Smooth muscle cell (in vitro differentiated cells): ENCODE results near the gene TSPEAR. TPM values are rescaled to one million over a fixed set of nuclear protein-coding genes. Genes with fewer than 3 reads are reported as not detected.
A peak's percentile ranks its signal among the peaks of the same experiment; 100 is the strongest.

ENCODE experiments used
- DNase-seq: peaks from one replicate; lab custom pipeline; 2025; ENCODE audit not compliant: unreplicated experiment; lab: John Stamatoyannopoulos, UW
- H2AFZ ChIP-seq: fragments of 200-600 bp; sonication (generic); 2 replicates; pipeline ENCODE4 v1.6.0; 2016; ENCODE audit warnings: antibody characterized with exemption, low read depth, mild to moderate bottlenecking
- H3F3A ChIP-seq: fragments of 200-600 bp; sonication (generic); 2 replicates; pipeline ENCODE4 v1.6.0; 2017; ENCODE audit warnings: antibody characterized with exemption, low read depth
- H3K27ac ChIP-seq: fragments of 200-600 bp; sonication (generic); 2 replicates; pipeline ENCODE4 v1.5.1; 2016; ENCODE audit warnings: low read depth, mild to moderate bottlenecking
- H3K27me3 ChIP-seq: fragments of 200-600 bp; sonication (generic); 2 replicates; pipeline ENCODE4 v1.6.1; 2016; ENCODE audit warnings: low read depth, mild to moderate bottlenecking
- H3K36me3 ChIP-seq: fragments of 200-600 bp; sonication (generic); 2 replicates; pipeline ENCODE4 v1.5.1; 2016; ENCODE audit warnings: low read depth
- H3K4me1 ChIP-seq: fragments of 200-600 bp; sonication (generic); 2 replicates; pipeline ENCODE4 v1.5.1; 2016; ENCODE audit warnings: low read depth
- H3K4me2 ChIP-seq: fragments of 200-600 bp; sonication (generic); 2 replicates; pipeline ENCODE4 v1.6.0; 2016; ENCODE audit warnings: mild to moderate bottlenecking
- H3K4me3 ChIP-seq: fragments of 200-600 bp; sonication (generic); 2 replicates; pipeline ENCODE4 v1.5.1; 2016; ENCODE audit warnings: mild to moderate bottlenecking
- H3K79me2 ChIP-seq: fragments of 200-600 bp; sonication (generic); 2 replicates; pipeline ENCODE4 v1.6.0; 2016; ENCODE audit warnings: low read depth, mild to moderate bottlenecking
- H3K9ac ChIP-seq: fragments of 200-600 bp; sonication (generic); 2 replicates; pipeline ENCODE4 v1.6.0; 2016; ENCODE audit warnings: low read depth
- H3K9me3 ChIP-seq: fragments of 200-600 bp; sonication (generic); replicated peaks from 2 replicates; pipeline ENCODE4 v1.5.1; 2016; ENCODE audit warnings: low read depth
- H4K20me1 ChIP-seq: fragments of 200-600 bp; sonication (generic); 2 replicates; pipeline ENCODE4 v1.6.0; 2016; ENCODE audit warnings: low read depth
- WGBS: methylation state at CpG from one replicate; pipeline ENCODE4 v1.1.7; 2016; ENCODE audit warnings: low lambda C conversion rate; 5-methylcytosine and 5-hydroxymethylcytosine counted together
- polyA plus RNA-seq: library from polyadenylated mRNA; unstranded; fragments of >200 nt; fragmentation: Nextera tagmentation; extraction: Ambion mirVana; gene quantifications from 2 replicates; pipeline ENCODE4 v1.2.1, GENCODE V29; 2016
- total RNA-seq: library from RNA; depleted of rRNA; stranded (reverse); fragments of >200 nt; gene quantifications from 2 replicates; pipeline ENCODE4 v1.2.3, GENCODE V29; 2014
- TF ChIP-seq, protein P1 (sequence below): fragments of 200-600 bp; sonication (generic); IDR thresholded peaks from 2 replicates; pipeline ENCODE4 v1.5.1; 2017; ENCODE audit warnings: borderline replicate concordance, mild to moderate bottlenecking, antibody characterized with exemption; ENCODE audit not compliant: insufficient read depth, poor library complexity, severe bottlenecking

Gene TSPEAR
- total and polyA plus RNA-seq, 2 experiments from 2014 or later, result 0.71 TPM; not detected in 1

DNA sequence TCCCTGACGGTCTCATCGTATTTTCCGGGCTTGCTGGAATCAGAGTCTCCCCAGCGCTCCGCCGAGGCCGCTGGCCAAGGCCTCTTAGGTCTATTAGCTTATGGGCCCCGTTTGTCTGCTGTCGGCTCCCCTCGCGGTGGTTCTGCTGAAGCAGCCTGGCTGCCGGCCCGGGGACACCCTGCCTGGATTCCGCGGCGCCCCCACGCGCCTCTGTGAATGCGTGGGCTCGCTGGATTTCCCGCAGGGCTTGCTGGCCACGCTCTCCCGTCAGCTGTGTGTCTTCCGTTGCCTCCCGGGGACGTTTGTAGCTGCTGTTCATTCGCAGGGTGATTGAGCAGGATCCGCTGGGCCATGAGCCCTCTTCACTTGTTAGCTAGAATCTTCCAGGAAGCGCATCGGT, 247.6 kb downstream of the TSPEAR start:
- H3K9me3 ChIP-seq, result no peaks in the 10 kb centered on the region
- no peak for DNase-seq
- TF ChIP-seq, protein P1, sequence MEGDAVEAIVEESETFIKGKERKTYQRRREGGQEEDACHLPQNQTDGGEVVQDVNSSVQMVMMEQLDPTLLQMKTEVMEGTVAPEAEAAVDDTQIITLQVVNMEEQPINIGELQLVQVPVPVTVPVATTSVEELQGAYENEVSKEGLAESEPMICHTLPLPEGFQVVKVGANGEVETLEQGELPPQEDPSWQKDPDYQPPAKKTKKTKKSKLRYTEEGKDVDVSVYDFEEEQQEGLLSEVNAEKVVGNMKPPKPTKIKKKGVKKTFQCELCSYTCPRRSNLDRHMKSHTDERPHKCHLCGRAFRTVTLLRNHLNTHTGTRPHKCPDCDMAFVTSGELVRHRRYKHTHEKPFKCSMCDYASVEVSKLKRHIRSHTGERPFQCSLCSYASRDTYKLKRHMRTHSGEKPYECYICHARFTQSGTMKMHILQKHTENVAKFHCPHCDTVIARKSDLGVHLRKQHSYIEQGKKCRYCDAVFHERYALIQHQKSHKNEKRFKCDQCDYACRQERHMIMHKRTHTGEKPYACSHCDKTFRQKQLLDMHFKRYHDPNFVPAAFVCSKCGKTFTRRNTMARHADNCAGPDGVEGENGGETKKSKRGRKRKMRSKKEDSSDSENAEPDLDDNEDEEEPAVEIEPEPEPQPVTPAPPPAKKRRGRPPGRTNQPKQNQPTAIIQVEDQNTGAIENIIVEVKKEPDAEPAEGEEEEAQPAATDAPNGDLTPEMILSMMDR, result no peak
- H3K79me2 ChIP-seq, result no peaks in the 10 kb centered on the region
- H3K4me1 ChIP-seq, result no peaks in the 10 kb centered on the region
- no peak overlapping the region for H3K4me3 ChIP-seq
- H3K36me3 ChIP-seq, result no peaks in the 10 kb centered on the region
- H3K9ac ChIP-seq, result no peak overlapping the region
- no peak overlapping the region for H3K4me2 ChIP-seq
- H3K27ac ChIP-seq, result no peak overlapping the region
- peaks cover 10% of the 10 kb centered on the region for H4K20me1 ChIP-seq
- H3F3A ChIP-seq, result no peaks in the 10 kb centered on the region
- H3K27me3 ChIP-seq, result no peaks in the 10 kb centered on the region
- no peak overlapping the region for H2AFZ ChIP-seq
- WGBS, result 82% methylated on average over 30 of the region's 30 CpGs

DNA sequence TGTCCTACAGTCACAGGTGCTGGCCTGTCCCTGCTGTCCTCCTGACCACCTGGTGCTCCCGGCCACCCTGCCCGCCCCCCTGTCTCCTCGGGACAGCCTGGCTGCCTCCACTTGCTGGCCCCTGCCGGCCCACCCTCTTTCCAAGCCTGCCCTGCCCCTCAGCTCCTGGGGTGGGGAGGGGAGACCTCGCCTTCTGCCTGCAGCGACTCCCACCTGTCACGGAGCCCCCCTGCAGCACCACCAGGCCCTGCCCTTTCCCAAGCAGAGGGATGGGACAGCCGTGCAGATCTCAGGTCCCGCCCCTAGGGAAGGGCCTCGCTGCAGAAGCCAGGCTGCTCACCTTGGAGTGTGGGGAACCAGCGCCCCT, 248.6 kb downstream of the TSPEAR start:
- 93% methylated on average over 11 of the region's 11 CpGs for WGBS
- DNase-seq, result no peak
- no peak overlapping the region for H3K4me2 ChIP-seq
- H2AFZ ChIP-seq, result no peak overlapping the region
- TF ChIP-seq, protein P1, result no peak
- H3F3A ChIP-seq, result no peaks in the 10 kb centered on the region
- no peaks in the 10 kb centered on the region for H3K4me1 ChIP-seq
- H3K9ac ChIP-seq, result no peak overlapping the region
- no peak overlapping the region for H3K27ac ChIP-seq
- H3K4me3 ChIP-seq, result no peak overlapping the region
- no peaks in the 10 kb centered on the region for H3K36me3 ChIP-seq
- no peaks in the 10 kb centered on the region for H3K79me2 ChIP-seq
- no peaks in the 10 kb centered on the region for H3K9me3 ChIP-seq
- H4K20me1 ChIP-seq, result peaks cover 10% of the 10 kb centered on the region
- no peaks in the 10 kb centered on the region for H3K27me3 ChIP-seq

DNA sequence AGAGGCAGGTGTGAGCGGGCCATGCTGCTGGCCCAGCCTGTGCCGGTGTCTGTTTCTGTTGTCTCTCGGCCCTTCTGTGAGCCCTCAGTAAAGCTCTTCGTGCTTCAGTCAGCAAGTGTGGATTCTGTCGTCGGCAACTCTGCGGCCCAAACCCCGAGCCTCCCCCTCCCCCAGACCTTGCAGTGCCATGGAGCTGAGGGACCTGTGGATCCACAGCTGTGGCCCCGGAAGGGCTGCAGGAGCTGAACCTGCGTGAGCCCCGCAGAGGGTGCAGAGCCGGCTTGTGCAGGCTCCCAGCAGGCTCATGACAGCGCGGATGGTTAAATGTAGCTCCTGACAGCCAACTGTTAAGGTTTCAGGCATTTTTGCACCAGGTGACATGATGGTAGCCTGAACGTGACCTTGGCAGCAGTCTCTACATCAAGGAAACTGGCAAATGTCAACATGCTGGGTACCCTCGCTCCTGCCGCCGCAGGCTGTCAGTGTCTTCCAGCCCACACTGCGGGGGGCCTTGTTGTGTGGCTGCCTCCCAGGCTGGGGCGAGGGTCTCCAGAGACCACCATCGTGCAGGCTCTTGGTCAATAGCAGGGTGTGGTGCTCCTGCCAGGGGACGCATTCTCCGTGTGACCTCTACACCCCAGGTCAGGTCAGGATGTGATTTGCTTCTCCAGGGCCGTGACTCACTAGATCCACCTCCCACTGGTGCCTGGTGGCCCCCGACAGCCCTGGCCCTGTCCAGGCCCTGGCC, 249.1 kb downstream of the TSPEAR start:
- Histone ChIP-seq H2AFZ (no peak overlapping the region), H4K20me1 (peaks cover 10% of the 10 kb centered on the region), H3K27me3 (no peaks in the 10 kb centered on the region), H3K36me3 (no peaks in the 10 kb centered on the region), H3K4me1 (no peaks in the 10 kb centered on the region), H3K27ac (no peak overlapping the region), H3K79me2 (no peaks in the 10 kb centered on the region), H3K4me2 (no peak overlapping the region), H3K9ac (no peak overlapping the region), H3K9me3 (no peaks in the 10 kb centered on the region), H3F3A (no peaks in the 10 kb centered on the region), H3K4me3 (no peak overlapping the region)
- 92% methylated on average over 25 of the region's 25 CpGs for WGBS
- TF ChIP-seq, protein P1, result no peak
- DNase-seq, result no peak

DNA sequence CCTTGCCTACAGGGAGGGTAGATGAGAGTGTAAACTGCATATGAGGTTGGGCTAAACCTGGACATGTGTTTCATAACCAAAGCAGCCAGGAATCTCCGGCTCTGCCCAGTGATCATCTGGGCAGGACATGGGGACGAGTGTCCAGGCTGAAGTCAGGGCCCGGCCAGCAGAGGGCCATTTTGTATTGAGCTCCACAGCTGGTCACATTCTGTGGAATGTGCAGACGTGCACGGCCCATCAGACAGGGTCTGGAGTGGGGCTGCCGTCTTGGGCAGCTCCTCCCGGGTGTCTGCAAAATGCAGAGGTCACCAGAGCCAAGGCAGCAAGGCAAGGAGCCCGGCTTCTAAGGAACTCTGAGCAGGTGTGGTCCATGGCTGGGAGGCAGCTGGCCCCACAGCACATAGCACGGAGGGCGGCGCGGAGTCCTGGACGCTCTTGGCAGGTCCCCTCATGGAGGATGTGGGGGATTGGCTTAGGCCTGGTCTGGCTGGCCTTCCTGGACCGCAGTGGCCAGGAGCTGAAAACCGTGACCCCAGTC, 249.8 kb downstream of the TSPEAR start:
- Histone ChIP-seq H3K27ac (no peak overlapping the region), H3K36me3 (no peaks in the 10 kb centered on the region), H3K9ac (no peak overlapping the region), H3K4me1 (no peaks in the 10 kb centered on the region), H3F3A (no peaks in the 10 kb centered on the region), H3K4me2 (no peak overlapping the region), H3K79me2 (no peaks in the 10 kb centered on the region), H4K20me1 (peaks cover 10% of the 10 kb centered on the region), H2AFZ (no peak overlapping the region), H3K27me3 (no peaks in the 10 kb centered on the region), H3K9me3 (no peaks in the 10 kb centered on the region), H3K4me3 (no peak overlapping the region)
- no peak for DNase-seq
- TF ChIP-seq, protein P1, result peak; percentile 20
- 84% methylated on average over 15 of the region's 15 CpGs for WGBS
